Loucy (cell line): ENCODE data around the gene CPNE6.

Experiments
- H2AFZ ChIP-seq: fragments of 200-600 bp; sonication (generic); 2 replicates; pipeline ENCODE4 v1.6.0; 2016; ENCODE audit warnings: antibody characterized with exemption, mild to moderate bottlenecking, low read length, moderate library complexity
- H3F3A ChIP-seq: fragments of 200-600 bp; 2 replicates; pipeline ENCODE4 v1.6.0; 2016; ENCODE audit warnings: antibody characterized with exemption, low read depth, mild to moderate bottlenecking
- H3K27me3 ChIP-seq: fragments of 200-600 bp; sonication (generic); 2 replicates; pipeline ENCODE4 v1.6.1; 2014; ENCODE audit warnings: low read length, mild to moderate bottlenecking; ENCODE audit not compliant: insufficient read depth, poor library complexity, severe bottlenecking
- H3K36me3 ChIP-seq: fragments of 200-600 bp; sonication (generic); 2 replicates; pipeline ENCODE4 v1.6.1; 2016; ENCODE audit warnings: low read length; ENCODE audit not compliant: insufficient read depth
- H3K4me1 ChIP-seq: fragments of 200-600 bp; sonication (generic); 2 replicates; pipeline ENCODE4 v1.5.1; 2014; ENCODE audit warnings: low read length, mild to moderate bottlenecking; ENCODE audit not compliant: insufficient read depth, poor library complexity, severe bottlenecking
- H3K4me2 ChIP-seq: fragments of 200-600 bp; sonication (generic); 2 replicates; pipeline ENCODE4 v1.6.0; 2014; ENCODE audit warnings: antibody characterized with exemption, low read length, low read depth, mild to moderate bottlenecking; ENCODE audit not compliant: poor library complexity, severe bottlenecking
- H3K4me3 ChIP-seq: fragments of 200-600 bp; sonication (generic); 2 replicates; pipeline ENCODE4 v1.5.1; 2014; ENCODE audit warnings: low read length, mild to moderate bottlenecking, mixed read lengths; ENCODE audit not compliant: poor library complexity, severe bottlenecking
- H3K79me2 ChIP-seq: fragments of 200-600 bp; sonication (generic); 2 replicates; pipeline ENCODE4 v1.6.1; 2014; ENCODE audit warnings: low read length; ENCODE audit not compliant: insufficient read depth
- H3K9ac ChIP-seq: fragments of 200-600 bp; sonication (generic); 2 replicates; pipeline ENCODE4 v1.6.0; 2014; ENCODE audit warnings: mild to moderate bottlenecking, low read depth, low read length, moderate library complexity; ENCODE audit not compliant: poor library complexity, severe bottlenecking
- H3K9me2 ChIP-seq: fragments of 200-600 bp; sonication (generic); replicated peaks from 2 replicates; pipeline ENCODE4 v1.6.1; 2016; ENCODE audit warnings: low read depth, low read length, mixed read lengths
- H3K9me3 ChIP-seq: fragments of 200-600 bp; sonication (generic); 2 replicates; pipeline ENCODE4 v1.6.1; 2014; ENCODE audit warnings: mild to moderate bottlenecking, antibody characterized with exemption, low read length, low read depth; ENCODE audit not compliant: insufficient read depth
- H4K20me1 ChIP-seq: fragments of 200-600 bp; sonication (generic); 2 replicates; pipeline ENCODE4 v1.6.0; 2014; ENCODE audit warnings: antibody characterized with exemption, low read length, mild to moderate bottlenecking; ENCODE audit not compliant: insufficient read depth, poor library complexity, severe bottlenecking
- EZH2phosphoT487 ChIP-seq: fragments of 200-600 bp; IDR thresholded peaks from 2 replicates; pipeline ENCODE4 v1.6.1; 2018; ENCODE audit warnings: antibody characterized with exemption, mild to moderate bottlenecking, moderate library complexity, borderline replicate concordance
- TF ChIP-seq, protein P1 (sequence below): fragments of 200-600 bp; sonication (generic); conservative IDR thresholded peaks from 2 replicates; pipeline ENCODE4 v1.5.1; 2014; ENCODE audit warnings: mild to moderate bottlenecking, antibody characterized with exemption, low read length

CPNE6 gene

GRCh38 chr14:24053548-24054323 lies 17.6 kb upstream of the CPNE6 start:
- Histone ChIP-seq H3K9ac (no peak overlapping the region), H3K36me3 (no peaks in the 10 kb centered on the region), H3K4me2 (no peak overlapping the region), H3K4me1 (peaks cover 17% of the 10 kb centered on the region), H3K79me2 (no peaks in the 10 kb centered on the region), H3K27me3 (no peaks in the 10 kb centered on the region), H3K4me3 (no peak overlapping the region), H2AFZ (no peak overlapping the region), H3K9me3 (no peaks in the 10 kb centered on the region), H3F3A (no peaks in the 10 kb centered on the region), H4K20me1 (no peaks in the 10 kb centered on the region), H3K9me2 (no peaks in the 10 kb centered on the region)
- TF ChIP-seq, protein P1, sequence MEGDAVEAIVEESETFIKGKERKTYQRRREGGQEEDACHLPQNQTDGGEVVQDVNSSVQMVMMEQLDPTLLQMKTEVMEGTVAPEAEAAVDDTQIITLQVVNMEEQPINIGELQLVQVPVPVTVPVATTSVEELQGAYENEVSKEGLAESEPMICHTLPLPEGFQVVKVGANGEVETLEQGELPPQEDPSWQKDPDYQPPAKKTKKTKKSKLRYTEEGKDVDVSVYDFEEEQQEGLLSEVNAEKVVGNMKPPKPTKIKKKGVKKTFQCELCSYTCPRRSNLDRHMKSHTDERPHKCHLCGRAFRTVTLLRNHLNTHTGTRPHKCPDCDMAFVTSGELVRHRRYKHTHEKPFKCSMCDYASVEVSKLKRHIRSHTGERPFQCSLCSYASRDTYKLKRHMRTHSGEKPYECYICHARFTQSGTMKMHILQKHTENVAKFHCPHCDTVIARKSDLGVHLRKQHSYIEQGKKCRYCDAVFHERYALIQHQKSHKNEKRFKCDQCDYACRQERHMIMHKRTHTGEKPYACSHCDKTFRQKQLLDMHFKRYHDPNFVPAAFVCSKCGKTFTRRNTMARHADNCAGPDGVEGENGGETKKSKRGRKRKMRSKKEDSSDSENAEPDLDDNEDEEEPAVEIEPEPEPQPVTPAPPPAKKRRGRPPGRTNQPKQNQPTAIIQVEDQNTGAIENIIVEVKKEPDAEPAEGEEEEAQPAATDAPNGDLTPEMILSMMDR, result no peak
- no peak for TF ChIP-seq EZH2phosphoT487

GRCh38 chr14:24054324-24054641 lies 17.1 kb upstream of the CPNE6 start:
- no peak overlapping the region for H3K9ac ChIP-seq
- TF ChIP-seq EZH2phosphoT487, result no peak
- TF ChIP-seq, protein P1, result no peak
- H4K20me1 ChIP-seq, result no peaks in the 10 kb centered on the region
- H3F3A ChIP-seq, result no peaks in the 10 kb centered on the region
- no peak overlapping the region for H3K4me2 ChIP-seq
- H3K36me3 ChIP-seq, result no peaks in the 10 kb centered on the region
- no peaks in the 10 kb centered on the region for H3K79me2 ChIP-seq
- H2AFZ ChIP-seq, result no peak overlapping the region
- H3K27me3 ChIP-seq, result no peaks in the 10 kb centered on the region
- peaks cover 17% of the 10 kb centered on the region for H3K4me1 ChIP-seq
- no peak overlapping the region for H3K4me3 ChIP-seq
- H3K9me3 ChIP-seq, result no peaks in the 10 kb centered on the region
- no peaks in the 10 kb centered on the region for H3K9me2 ChIP-seq

- H3K4me2 ChIP-seq, result no peak overlapping the region
- no peaks in the 10 kb centered on the region for H3F3A ChIP-seq
- no peak for TF ChIP-seq EZH2phosphoT487
- TF ChIP-seq, protein P1, result no peak
- H3K4me1 ChIP-seq, result peaks cover 17% of the 10 kb centered on the region
- no peak overlapping the region for H3K4me3 ChIP-seq
- H2AFZ ChIP-seq, result no peak overlapping the region
- no peaks in the 10 kb centered on the region for H3K9me3 ChIP-seq
- no peaks in the 10 kb centered on the region for H3K27me3 ChIP-seq
- no peaks in the 10 kb centered on the region for H3K36me3 ChIP-seq
- H3K9me2 ChIP-seq, result no peaks in the 10 kb centered on the region
- H3K79me2 ChIP-seq, result no peaks in the 10 kb centered on the region
- H3K9ac ChIP-seq, result no peak overlapping the region
- H4K20me1 ChIP-seq, result no peaks in the 10 kb centered on the region
Observed at GRCh38 chr14:24054646-24055045, 16.7 kb upstream of the CPNE6 start.
